IMR-90 (cell line): Measurements from ENCODE around the gene CCDC136. TPM values are rescaled to one million over a fixed set of nuclear protein-coding genes. Genes with fewer than 3 reads are reported as not detected.

Experiments used
- ATAC-seq: fragments of 200-7000 bp; cut with Tn5 transposase; 2 replicates; pipeline ENCODE4 v1.9.1; 2020; ENCODE audit warnings: low read depth, mild to moderate bottlenecking, moderate library complexity
- BruUV-seq: library from RNA; stranded (reverse); fragments of 400-500 nt; replicated peaks from 2 replicates; lab custom pipeline; 2021; lab: Mats Ljungman, UMichigan
- CTCF ChIA-PET: fragments of 300-600 bp; formaldehyde crosslinking; extraction: SDS; loops from one replicate; lab custom pipeline; 2021; ENCODE audit warnings: antibody characterized with exemption; lab: Yijun Ruan, JAX
- POLR2A ChIA-PET: fragments of 300-600 bp; sonication (Branson Sonifier 250); formaldehyde crosslinking; loops from one replicate; lab custom pipeline; 2022; ENCODE audit warnings: antibody characterized with exemption; ENCODE audit not compliant: unreplicated experiment; lab: Charles Lee
- DNase-seq: peaks from one replicate; pipeline ENCODE4 v3.0.0; 2013
- H2AFZ ChIP-seq: replicated peaks from 2 replicates; pipeline ENCODE3; 2013; ENCODE audit warnings: low read length, mild to moderate bottlenecking; ENCODE audit not compliant: poor library complexity
- H2AK5ac ChIP-seq: 2 replicates; pipeline ENCODE4 v1.6.1; 2013; ENCODE audit warnings: low read depth, low read length, inconsistent platforms
- H2AK9ac ChIP-seq: replicated peaks from 2 replicates; pipeline ENCODE3; 2013; ENCODE audit warnings: mild to moderate bottlenecking, low read depth, low read length, moderate library complexity; ENCODE audit not compliant: poor library complexity
- H2BK120ac ChIP-seq: 2 replicates; pipeline ENCODE4 v1.6.1; 2013; ENCODE audit warnings: low read depth, low read length, inconsistent platforms
- H2BK15ac ChIP-seq: 3 replicates; pipeline ENCODE4 v1.6.1; 2013; ENCODE audit warnings: low read depth, low read length, inconsistent platforms
- H2BK20ac ChIP-seq: 2 replicates; pipeline ENCODE4 v1.6.1; 2013; ENCODE audit warnings: low read depth, mild to moderate bottlenecking, inconsistent platforms, low read length, moderate library complexity
- H2BK5ac ChIP-seq: 2 replicates; pipeline ENCODE4 v1.6.1; 2013; ENCODE audit warnings: mild to moderate bottlenecking, low read depth, low read length, inconsistent platforms; ENCODE audit not compliant: poor library complexity, severe bottlenecking
- H3K14ac ChIP-seq: replicated peaks from 2 replicates; pipeline ENCODE4 v1.6.1; 2013; ENCODE audit warnings: low read depth, low read length, inconsistent platforms
- H3K18ac ChIP-seq: 2 replicates; pipeline ENCODE4 v1.6.1; 2013; ENCODE audit warnings: low read depth, low read length, control low read depth
- H3K23ac ChIP-seq: 2 replicates; pipeline ENCODE4 v1.6.1; 2013; ENCODE audit warnings: low read depth, low read length, inconsistent platforms
- H3K27ac ChIP-seq: 2 replicates; pipeline ENCODE4 v1.5.1; 2013; ENCODE audit warnings: mild to moderate bottlenecking, control low read depth, low read length; ENCODE audit not compliant: insufficient read depth
- H3K27me3 ChIP-seq: 2 replicates; pipeline ENCODE4 v1.6.1; 2013; ENCODE audit warnings: low read length; ENCODE audit not compliant: control insufficient read depth, insufficient read depth
- H3K36me3 ChIP-seq: 2 replicates; pipeline ENCODE4 v1.6.1; 2013; ENCODE audit warnings: low read length, mixed read lengths; ENCODE audit not compliant: control insufficient read depth, insufficient read depth
- H3K4ac ChIP-seq: 2 replicates; pipeline ENCODE4 v1.6.1; 2013; ENCODE audit warnings: low read depth, low read length, inconsistent platforms
- H3K4me1 ChIP-seq: 2 replicates; pipeline ENCODE4 v1.6.1; 2013; ENCODE audit warnings: low read length, mixed read lengths; ENCODE audit not compliant: control insufficient read depth, insufficient read depth
- H3K4me2 ChIP-seq: 2 replicates; pipeline ENCODE4 v1.6.1; 2013; ENCODE audit warnings: low read depth, mild to moderate bottlenecking, control low read depth, low read length, moderate library complexity
- H3K4me3 ChIP-seq: 2 replicates; pipeline ENCODE4 v1.5.1; 2013; ENCODE audit warnings: low read depth, mild to moderate bottlenecking, control low read depth, low read length, moderate library complexity; ENCODE audit not compliant: insufficient read depth
- H3K56ac ChIP-seq: 2 replicates; pipeline ENCODE4 v1.6.1; 2013; ENCODE audit warnings: low read length, inconsistent platforms; ENCODE audit not compliant: insufficient read depth; ENCODE audit errors: extremely low read depth
- H3K79me1 ChIP-seq, 2 experiments: 2 replicates each; pipeline ENCODE4 v1.6.1; 2013; ENCODE audit warnings: low read length in 2 of 2, inconsistent platforms in 1 of 2, low read depth in 1 of 2
- H3K9ac ChIP-seq: 2 replicates; pipeline ENCODE4 v1.6.1; 2013; ENCODE audit warnings: low read depth, low read length, control low read depth
- H3K9me1 ChIP-seq: 2 replicates; pipeline ENCODE4 v1.6.1; 2013; ENCODE audit warnings: low read length, inconsistent platforms; ENCODE audit not compliant: insufficient read depth
- H3K9me3 ChIP-seq: 2 replicates; pipeline ENCODE4 v1.6.1; 2013; ENCODE audit warnings: low read length; ENCODE audit not compliant: control insufficient read depth, insufficient read depth
- H4K20me1 ChIP-seq: 2 replicates; pipeline ENCODE4 v1.6.1; 2013; ENCODE audit warnings: low read length, inconsistent platforms; ENCODE audit not compliant: insufficient read depth
- H4K5ac ChIP-seq: 2 replicates; pipeline ENCODE4 v1.6.1; 2013; ENCODE audit warnings: mild to moderate bottlenecking, low read depth, low read length, control low read depth
- H4K8ac ChIP-seq, 2 experiments: 2 replicates each; pipeline ENCODE4 v1.6.1; 2013; ENCODE audit warnings: low read depth in 2 of 2, low read length in 2 of 2, control low read depth in 1 of 2, inconsistent platforms in 1 of 2
- H4K91ac ChIP-seq: 2 replicates; pipeline ENCODE4 v1.6.1; 2013; ENCODE audit warnings: low read depth, low read length, inconsistent platforms; ENCODE audit not compliant: insufficient read depth
- CTCF ChIP-seq: conservative IDR thresholded peaks from 2 replicates; pipeline ENCODE4 v1.5.1; 2012; ENCODE audit warnings: mild to moderate bottlenecking, low read depth, low read length, improper control_type of control experiment
- RAD21 ChIP-seq: IDR thresholded peaks from 2 replicates; pipeline ENCODE4 v1.6.1; 2012; ENCODE audit warnings: low read length, improper control_type of control experiment
- RCOR1 ChIP-seq: IDR thresholded peaks from 2 replicates; pipeline ENCODE4 v1.6.1; 2012; ENCODE audit warnings: mild to moderate bottlenecking, low read length, improper control_type of control experiment; ENCODE audit not compliant: insufficient replicate concordance
- WGBS, 2 experiments: methylation state at CpG; one replicate each; pipeline versions ENCODE4 v1.1.5 to v1.1.7; 2013; ENCODE audit warnings: missing lambda C conversion rate in 2 of 2; ENCODE audit not compliant: insufficient read length in 1 of 2; ENCODE audit errors: extremely low coverage in 2 of 2; 5-methylcytosine and 5-hydroxymethylcytosine counted together
- dilution Hi-C: fragments of 300-500 bp; cut with HindIII; formaldehyde crosslinking; loops from one replicate; pipeline ENCODE4 v1.14.3; 2018; ENCODE audit warnings: low sequenced_read_pairs; ENCODE audit not compliant: unreplicated experiment
- in situ Hi-C: fragments of 300-500 bp; cut with MboI; formaldehyde crosslinking; loops from 3 replicates; pipeline ENCODE4 v1.14.3; 2019; ENCODE audit warnings: low sequenced_read_pairs, inconsistent platforms, mixed read lengths
- intact Hi-C: fragments of 100-400 bp; cut with micrococcal nuclease; formaldehyde crosslinking; loops from 2 replicates; pipeline ENCODE4 v1.10.0; 2022
- polyA plus RNA-seq, 3 experiments: library from polyadenylated mRNA; depleted of rRNA; stranded (reverse); fragments of >200 nt; gene quantifications; 2 replicates each; pipeline ENCODE4 v1.2.3, GENCODE V29; 2012; ENCODE audit warnings: low replicate concordance in 1 of 3
- total RNA-seq: library from RNA; depleted of rRNA; stranded (reverse); fragments of >200 nt; gene quantifications from 2 replicates; pipeline ENCODE4 v1.2.3, GENCODE V29; 2012

Gene CCDC136
- total and polyA plus RNA-seq, 2 of the 4 experiments (the other 2 are of a cell fraction): 7.7 to 18.0 TPM

GRCh38 chr7:128852537-128853254 is 60.9 kb downstream of the CCDC136 start:
- no peaks in the 10 kb centered on the region for H3K27me3 ChIP-seq
- no peak overlapping the region for H2BK120ac ChIP-seq
- no peak overlapping the region for H2BK5ac ChIP-seq
- no peak overlapping the region for H3K23ac ChIP-seq
- POLR2A ChIA-PET: no interaction called here
- intact Hi-C loops: no loop called here
- no peak for DNase-seq
- peaks cover 52% of the 10 kb centered on the region for H4K20me1 ChIP-seq
- WGBS, 2 experiments: 87% methylated on average over 23 of the region's 28 CpGs; no CpG with 5 or more reads in 1 of the 2 experiments
- in situ Hi-C loops: no loop called here
- H2BK15ac ChIP-seq: no peak overlapping the region
- no peak overlapping the region for H3K27ac ChIP-seq
- no peak overlapping the region for H4K8ac ChIP-seq
- CTCF ChIA-PET: no interaction called here
- H3K9ac ChIP-seq: no peak overlapping the region
- TF ChIP-seq RAD21 (no peak), CTCF (no peak), RCOR1 (no peak)
- H2AK5ac ChIP-seq: no peak overlapping the region
- BruUV-seq: no TSS peak
- no peaks in the 10 kb centered on the region for H3K9me3 ChIP-seq
- H3K4me3 ChIP-seq: no peak overlapping the region
- peaks cover 30 to 47% of the 10 kb centered on the region in 2 experiments for H3K79me1 ChIP-seq
- dilution Hi-C loops: no loop called here
- H2BK20ac ChIP-seq: no peak overlapping the region
- no peak overlapping the region for H3K4ac ChIP-seq
- ATAC-seq: no peak
- no peaks in the 10 kb centered on the region for H3K9me1 ChIP-seq
- H4K5ac ChIP-seq: no peak overlapping the region
- no peak overlapping the region for H2AFZ ChIP-seq
- peaks cover 89% of the 10 kb centered on the region for H3K36me3 ChIP-seq
- H3K4me1 ChIP-seq: no peaks in the 10 kb centered on the region
- H3K4me2 ChIP-seq: no peak overlapping the region
- H4K91ac ChIP-seq: no peak overlapping the region
- no peak overlapping the region for H3K18ac ChIP-seq
- no peak overlapping the region for H3K56ac ChIP-seq
- H2AK9ac ChIP-seq: peak overlapping the region; percentile 3
- H3K14ac ChIP-seq: no peak overlapping the region
